ENCODE data around the gene PDHX. TPM values are rescaled to one million over a fixed set of nuclear protein-coding genes. Genes with fewer than 3 reads are reported as not detected.

PDHX gene
- total RNA-seq, 3 donors from 2014 or later = 25.4 to 27.6 (median 27.0) TPM

- H3K27me3 Mint-ChIP-seq (ENCODE audit: low read depth) = no peaks in the 10 kb centered on the region
- peak; percentile 55 for DNase-seq
- peak; percentile 92 to 94 for ATAC-seq
- peak overlapping the region; percentile 69 for H3K4me3 Mint-ChIP-seq
- H3K4me1 Mint-ChIP-seq (ENCODE audit: low read depth) = peaks cover 70% of the 10 kb centered on the region
- H3K36me3 Mint-ChIP-seq (ENCODE audit: insufficient read depth) = no peaks in the 10 kb centered on the region
- H3K9me3 Mint-ChIP-seq = peaks cover 2% of the 10 kb centered on the region
Measured at GRCh38 chr11:35040221-35040942, 124.0 kb downstream of the PDHX start.

- ATAC-seq (no peak), DNase-seq (no peak)
- no peaks in the 10 kb centered on the region for H3K36me3 Mint-ChIP-seq (ENCODE audit: insufficient read depth)
- no peaks in the 10 kb centered on the region for H3K27me3 Mint-ChIP-seq (ENCODE audit: low read depth)
- no peaks in the 10 kb centered on the region for H3K9me3 Mint-ChIP-seq
- H3K4me3 Mint-ChIP-seq = peak overlapping the region; percentile 69
- peaks cover 75% of the 10 kb centered on the region for H3K4me1 Mint-ChIP-seq (ENCODE audit: low read depth)
Measured at GRCh38 chr11:35041070-35041554, 124.7 kb downstream of the PDHX start.

DNA sequence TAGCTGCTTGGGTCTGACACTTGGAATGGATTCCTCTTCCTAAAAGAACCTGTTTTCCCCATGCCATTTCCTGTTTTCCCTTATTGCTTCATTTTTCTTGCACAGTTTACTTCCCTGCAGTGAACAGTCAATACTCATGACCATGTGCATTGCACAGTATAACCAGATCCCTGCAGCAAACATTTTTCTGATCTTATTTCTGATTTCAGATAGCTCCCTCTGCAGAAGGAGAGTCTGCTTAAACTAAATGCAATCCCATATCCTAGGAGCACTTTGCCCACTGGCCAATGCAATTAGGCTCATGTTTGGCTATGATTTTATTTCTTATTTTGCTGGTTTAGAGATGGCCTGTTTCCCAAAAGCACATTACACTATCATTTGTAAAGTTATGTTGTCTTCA is 125.8 kb downstream of the PDHX start:
- H3K36me3 Mint-ChIP-seq (ENCODE audit: insufficient read depth) = no peaks in the 10 kb centered on the region
- H3K4me1 Mint-ChIP-seq (ENCODE audit: low read depth) = peaks cover 78% of the 10 kb centered on the region
- no peak for DNase-seq
- H3K27me3 Mint-ChIP-seq (ENCODE audit: low read depth) = no peaks in the 10 kb centered on the region
- ATAC-seq = no peak
- H3K4me3 Mint-ChIP-seq = no peak overlapping the region
- no peaks in the 10 kb centered on the region for H3K9me3 Mint-ChIP-seq

DNA sequence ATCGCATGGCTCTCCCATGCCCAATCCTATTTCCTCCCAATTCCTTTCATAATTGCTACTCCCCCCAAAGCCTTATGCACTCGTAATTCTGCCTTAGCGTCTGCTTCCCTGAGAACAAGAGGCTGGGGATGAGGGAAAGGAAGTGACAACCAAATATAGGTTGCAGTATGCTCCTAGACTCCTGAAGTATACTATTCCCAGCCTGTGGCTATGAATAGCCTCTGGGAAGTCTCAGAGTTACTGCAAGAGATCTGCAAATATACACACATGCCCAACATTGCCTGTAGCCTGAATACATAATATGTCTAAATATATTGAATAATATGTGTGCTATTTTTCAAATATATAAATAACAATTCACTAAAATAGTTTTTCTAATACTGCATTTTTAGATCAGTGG is 126.5 kb downstream of the PDHX start:
- no peak for DNase-seq
- Mint-ChIP-seq H3K9me3 (peaks cover under 1% of the 10 kb centered on the region), H3K4me1 (ENCODE audit: low read depth) (peaks cover 83% of the 10 kb centered on the region), H3K27me3 (ENCODE audit: low read depth) (no peaks in the 10 kb centered on the region), H3K36me3 (ENCODE audit: insufficient read depth) (no peaks in the 10 kb centered on the region), H3K4me3 (no peak overlapping the region)
- no peak for ATAC-seq

DNA sequence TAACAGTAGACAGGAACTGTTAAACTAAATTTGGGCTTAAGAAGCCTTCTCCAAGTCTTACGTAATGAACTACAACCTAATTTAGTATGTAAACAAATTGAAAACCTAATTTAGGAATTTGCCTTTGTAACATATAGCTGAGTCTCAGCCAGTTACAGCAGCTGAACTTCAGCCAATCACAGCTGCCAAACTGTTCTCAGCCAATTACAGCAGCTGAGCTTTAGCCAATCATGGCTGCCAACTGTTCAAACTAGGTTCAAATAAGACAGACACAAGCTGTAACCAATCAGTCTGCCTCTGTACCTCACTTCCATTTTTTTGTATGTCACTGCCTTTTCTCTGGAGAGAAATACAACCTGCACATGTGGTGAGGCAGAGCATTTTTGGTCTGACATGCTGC is 127.5 kb downstream of the PDHX start:
- no peak for ATAC-seq
- H3K36me3 Mint-ChIP-seq (ENCODE audit: insufficient read depth) = no peaks in the 10 kb centered on the region

DNA sequence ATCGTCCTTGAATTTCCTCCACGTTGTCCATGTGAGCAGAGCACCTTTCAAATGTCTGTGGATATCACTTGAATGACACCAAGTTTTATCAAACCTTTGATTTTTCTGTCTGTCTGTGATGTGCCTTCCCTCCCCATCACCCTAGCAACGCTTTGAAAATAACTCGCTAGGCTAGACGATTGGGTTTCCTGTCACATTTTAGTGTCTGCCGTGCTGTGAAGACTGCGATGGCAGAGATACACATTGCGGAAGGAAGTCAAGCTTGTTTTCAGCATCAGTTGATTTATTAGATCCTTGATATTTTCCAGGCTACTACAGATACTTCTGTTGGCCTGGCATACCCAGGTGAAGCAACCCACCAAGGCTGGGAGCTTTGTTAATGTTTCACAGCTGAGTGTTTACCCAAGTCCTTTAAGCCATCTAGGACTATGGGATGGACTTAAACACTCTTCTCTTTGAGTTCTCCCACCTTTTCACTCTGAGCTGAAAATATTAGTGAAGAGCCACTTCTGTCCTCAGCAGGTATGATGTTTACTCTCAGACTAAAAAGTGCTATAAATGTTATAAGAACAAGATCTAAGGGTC is 128.9 kb downstream of the PDHX start:
- Mint-ChIP-seq H3K27me3 (ENCODE audit: low read depth) (no peaks in the 10 kb centered on the region), H3K4me3 (peak overlapping the region; percentile 75), H3K4me1 (ENCODE audit: low read depth) (peaks cover 89% of the 10 kb centered on the region), H3K9me3 (peaks cover 4% of the 10 kb centered on the region), H3K36me3 (ENCODE audit: insufficient read depth) (no peaks in the 10 kb centered on the region)
- DNase-seq (peak; percentile 60), ATAC-seq (peak; percentile 63 to 67)

More for the DNA sequence above, 127.5 kb downstream of the PDHX start:
- peaks cover 4% of the 10 kb centered on the region for H3K9me3 Mint-ChIP-seq
- H3K4me3 Mint-ChIP-seq = no peak overlapping the region
- H3K4me1 Mint-ChIP-seq (ENCODE audit: low read depth) = peaks cover 86% of the 10 kb centered on the region
- H3K27me3 Mint-ChIP-seq (ENCODE audit: low read depth) = no peaks in the 10 kb centered on the region
- no peak for DNase-seq

Other genes starting within 250 kb of the PDHX start
- 10 to 100 TPM; 28.9 to 34.2 (median 32.4) TPM for gene APIP, start 239 bp upstream of the PDHX start, total RNA-seq
- 100 to 1,000 TPM; 468 to 781 (median 646) TPM for gene CD44, start 222.6 kb downstream of the PDHX start, total RNA-seq

Measured in activated T-cell treated with anti-CD3 and anti-CD28 coated beads, Interleukin-2, amount 50 U/mL, for 4 hours (primary cell).